Neural crest cell (in vitro differentiated cells): ENCODE data around the gene CARNS1. TPM values are rescaled to one million over a fixed set of nuclear protein-coding genes. Genes with fewer than 3 reads are reported as not detected.
"Not testable (repeated sequence)": the region's sequence is repeated elsewhere in the genome, so short reads cannot be mapped to it uniquely, and the experiment has no call there.

Source experiments
- DNase-seq: peaks from one replicate; pipeline ENCODE4 v3.0.0; 2021; ENCODE audit warnings: low read depth, mixed read lengths, low spot score
- H3K27ac Mint-ChIP-seq: one replicate; pipeline ENCODE4 v1.8.0; 2021; ENCODE audit warnings: mild to moderate bottlenecking, mixed read lengths; ENCODE audit not compliant: unreplicated experiment
- H3K27me3 Mint-ChIP-seq: 2 replicates; pipeline ENCODE4 v1.8.0; 2021; ENCODE audit warnings: low read depth, mild to moderate bottlenecking, mixed read lengths
- H3K36me3 Mint-ChIP-seq: 2 replicates; pipeline ENCODE4 v1.8.0; 2021; ENCODE audit warnings: low read depth, mild to moderate bottlenecking, mixed read lengths
- H3K4me1 Mint-ChIP-seq: 2 replicates; pipeline ENCODE4 v1.8.0; 2021; ENCODE audit warnings: mixed read lengths
- H3K4me3 Mint-ChIP-seq: one replicate; pipeline ENCODE4 v1.8.0; 2021; ENCODE audit warnings: mild to moderate bottlenecking, mixed read lengths
- H3K9me3 Mint-ChIP-seq: 2 replicates; pipeline ENCODE4 v1.8.0; 2021; ENCODE audit warnings: mixed read lengths
- CTCF ChIP-seq: fragments of 200-600 bp; sonication (generic); conservative IDR thresholded peaks from 2 replicates; pipeline ENCODE4 v1.5.0; 2021; ENCODE audit warnings: antibody characterized with exemption, mild to moderate bottlenecking
- total RNA-seq: library from RNA; stranded (reverse); gene quantifications from 2 replicates; pipeline ENCODE4 v1.2.1, GENCODE V29; 2021

Gene CARNS1
- total RNA-seq, 1 donor from 2014 or later = 0.12 TPM

GRCh38 chr11:67464411-67465188 is 49.1 kb downstream of the CARNS1 start:
- peaks cover 14% of the 10 kb centered on the region for H3K4me1 Mint-ChIP-seq
- no peaks in the 10 kb centered on the region for H3K36me3 Mint-ChIP-seq
- no peaks in the 10 kb centered on the region for H3K9me3 Mint-ChIP-seq
- H3K4me3 Mint-ChIP-seq = peak overlapping the region; percentile 81
- DNase-seq = peak; percentile 68
- no peak for TF ChIP-seq CTCF
- peaks cover 2% of the 10 kb centered on the region for H3K27me3 Mint-ChIP-seq
- peak overlapping the region; percentile 6 for H3K27ac Mint-ChIP-seq

GRCh38 chr11:67465189-67465510 is 49.7 kb downstream of the CARNS1 start:
- DNase-seq = no peak
- H3K4me1 Mint-ChIP-seq = peaks cover 14% of the 10 kb centered on the region
- H3K27ac Mint-ChIP-seq = no peak overlapping the region
- no peaks in the 10 kb centered on the region for H3K36me3 Mint-ChIP-seq
- H3K27me3 Mint-ChIP-seq = peaks cover 2% of the 10 kb centered on the region
- TF ChIP-seq CTCF = no peak
- peak overlapping the region; percentile 73 for H3K4me3 Mint-ChIP-seq
- no peaks in the 10 kb centered on the region for H3K9me3 Mint-ChIP-seq

GRCh38 chr11:67465530-67465929 is 50.1 kb downstream of the CARNS1 start:
- not testable (repeated sequence) for H3K36me3 Mint-ChIP-seq, DNase-seq, H3K27me3 Mint-ChIP-seq, H3K9me3 Mint-ChIP-seq, H3K27ac Mint-ChIP-seq
- peaks cover 14% of the 10 kb centered on the region for H3K4me1 Mint-ChIP-seq
- H3K4me3 Mint-ChIP-seq = peak overlapping the region; percentile 73

- Mint-ChIP-seq H3K4me1 (peaks cover 14% of the 10 kb centered on the region), H3K4me3 (peak overlapping the region; percentile 64), H3K36me3 (no peaks in the 10 kb centered on the region), H3K9me3 (no peaks in the 10 kb centered on the region), H3K27ac (no peak overlapping the region), H3K27me3 (no peaks in the 10 kb centered on the region)
- no peak for DNase-seq
- TF ChIP-seq CTCF = no peak
These were observed 50.9 kb downstream of the CARNS1 start for GRCh38 chr11:67466367-67466766.

- no peak for DNase-seq
- Mint-ChIP-seq H3K27ac (no peak overlapping the region), H3K4me1 (peaks cover 14% of the 10 kb centered on the region), H3K4me3 (peak overlapping the region; percentile 92), H3K9me3 (no peaks in the 10 kb centered on the region), H3K27me3 (peaks cover 2% of the 10 kb centered on the region), H3K36me3 (no peaks in the 10 kb centered on the region)
- no peak for TF ChIP-seq CTCF
These were observed 51.7 kb downstream of the CARNS1 start for GRCh38 chr11:67466962-67467771.

- peaks cover 14% of the 10 kb centered on the region for H3K4me1 Mint-ChIP-seq
- no peak for TF ChIP-seq CTCF
- no peaks in the 10 kb centered on the region for H3K36me3 Mint-ChIP-seq
- no peak overlapping the region for H3K27ac Mint-ChIP-seq
- H3K9me3 Mint-ChIP-seq = no peaks in the 10 kb centered on the region
- H3K27me3 Mint-ChIP-seq = peaks cover 2% of the 10 kb centered on the region
- H3K4me3 Mint-ChIP-seq = peak overlapping the region; percentile 92
- DNase-seq = no peak
These were observed 52.6 kb downstream of the CARNS1 start for GRCh38 chr11:67468056-67468455.
